Esophagus squamous epithelium (tissue), 4 donors: ENCODE data around the gene FGR.

Source experiments
- CTCF ChIP-seq, 6 experiments: fragments of 450-650 bp in 4 of 6; fragments of 200-600 bp in 2 of 6; sonication (generic) in 2 of 6; IDR thresholded peaks; one replicate each; pipeline ENCODE4 v1.5.1; 2016 to 2019; ENCODE audit warnings: antibody characterized with exemption in 6 of 6, mild to moderate bottlenecking in 4 of 6, moderate library complexity in 4 of 6
- POLR2A ChIP-seq, 4 donors: fragments of 450-650 bp; IDR thresholded peaks; one replicate each; pipeline ENCODE4 v1.6.1; 2017; ENCODE audit warnings: antibody characterized with exemption in 4 of 4, mild to moderate bottlenecking in 4 of 4, moderate library complexity in 3 of 4

GRCh38 chr1:27603309-27603680 lies 31.7 kb downstream of the FGR start:
- TF ChIP-seq CTCF (IDR thresholded peaks at IDR 0.05) (no peak), POLR2A (IDR thresholded peaks at IDR 0.05) (no peak)
